ENCODE data around the gene ELMO1. TPM values are rescaled to one million over a fixed set of nuclear protein-coding genes. Genes with fewer than 3 reads are reported as not detected.

Gene ELMO1

GRCh38 chr7:36810032-36810431 is 638.6 kb downstream of the ELMO1 start:
- no peak overlapping the region for H3K4me2 ChIP-seq (ENCODE audit: low read length)
- no peak overlapping the region for H4K8ac ChIP-seq (ENCODE audit: low read depth, low read length)
- H2BK120ac ChIP-seq (ENCODE audit: low read depth, low read length): no peak overlapping the region
- no peak for DNase-seq
- H3K23ac ChIP-seq (ENCODE audit: low read length): no peak overlapping the region
- no peak overlapping the region for H3K27ac ChIP-seq (ENCODE audit: low read depth, low read length)
- no peaks in the 10 kb centered on the region for H3K36me3 ChIP-seq (ENCODE audit: control insufficient read depth, insufficient read depth, low read length)
- H3K4me1 ChIP-seq (ENCODE audit: control insufficient read depth, low read depth, low read length): no peaks in the 10 kb centered on the region
- no peak overlapping the region for H2BK5ac ChIP-seq (ENCODE audit: low read length)
- no peak overlapping the region for H3K4ac ChIP-seq (ENCODE audit: low read depth, low read length)
- H4K5ac ChIP-seq (ENCODE audit: low read length): no peak overlapping the region
- WGBS (ENCODE audit: extremely low coverage, insufficient coverage, low lambda C conversion rate): no CpG with 5 or more reads among the region's 1 CpG
- H3K79me2 ChIP-seq (ENCODE audit: control insufficient read depth, insufficient read depth, low read length): no peaks in the 10 kb centered on the region
- H3K56ac ChIP-seq (ENCODE audit: low read length): no peak overlapping the region
- no peaks in the 10 kb centered on the region for H3K27me3 ChIP-seq (ENCODE audit: insufficient read depth, low read length, poor library complexity)
- H3K4me3 ChIP-seq (ENCODE audit: low read length): no peak overlapping the region
- no peaks in the 10 kb centered on the region for H3K79me1 ChIP-seq (ENCODE audit: low read length)
- H2BK15ac ChIP-seq (replicated peaks; ENCODE audit: low read depth): no peak overlapping the region
- no peak overlapping the region for H3K9ac ChIP-seq (ENCODE audit: low read length)
- no peak overlapping the region for H2AK5ac ChIP-seq (ENCODE audit: low read length)
- H3K18ac ChIP-seq (ENCODE audit: low read length): no peak overlapping the region

GRCh38 chr7:36809510-36809909 is 639.2 kb downstream of the ELMO1 start:
- Histone ChIP-seq H3K9ac (ENCODE audit: low read length) (no peak overlapping the region), H3K4me3 (ENCODE audit: low read length) (no peak overlapping the region), H3K27ac (ENCODE audit: low read depth, low read length) (no peak overlapping the region), H4K5ac (ENCODE audit: low read length) (no peak overlapping the region), H3K4me2 (ENCODE audit: low read length) (no peak overlapping the region), H2BK15ac (replicated peaks; ENCODE audit: low read depth) (no peak overlapping the region), H4K8ac (ENCODE audit: low read depth, low read length) (no peak overlapping the region), H2AK5ac (ENCODE audit: low read length) (no peak overlapping the region), H2BK5ac (ENCODE audit: low read length) (no peak overlapping the region), H3K79me1 (ENCODE audit: low read length) (no peaks in the 10 kb centered on the region), H2BK120ac (ENCODE audit: low read depth, low read length) (no peak overlapping the region), H3K27me3 (ENCODE audit: insufficient read depth, low read length, poor library complexity) (no peaks in the 10 kb centered on the region), H3K4ac (ENCODE audit: low read depth, low read length) (no peak overlapping the region), H3K23ac (ENCODE audit: low read length) (no peak overlapping the region), H3K56ac (ENCODE audit: low read length) (no peak overlapping the region), H3K79me2 (ENCODE audit: control insufficient read depth, insufficient read depth, low read length) (no peaks in the 10 kb centered on the region), H3K36me3 (ENCODE audit: control insufficient read depth, insufficient read depth, low read length) (no peaks in the 10 kb centered on the region), H3K18ac (ENCODE audit: low read length) (no peak overlapping the region), H3K4me1 (ENCODE audit: control insufficient read depth, low read depth, low read length) (no peaks in the 10 kb centered on the region)
- no peak for DNase-seq
- no CpG with 5 or more reads among the region's 3 CpGs for WGBS (ENCODE audit: extremely low coverage, insufficient coverage, low lambda C conversion rate)

GRCh38 chr7:36809086-36809485 is 639.6 kb downstream of the ELMO1 start:
- Histone ChIP-seq H3K56ac (ENCODE audit: low read length) (no peak overlapping the region), H3K4me2 (ENCODE audit: low read length) (no peak overlapping the region)
- WGBS (ENCODE audit: extremely low coverage, insufficient coverage, low lambda C conversion rate): no CpG with 5 or more reads among the region's 3 CpGs

GRCh38 chr7:36806891-36807290 is 641.8 kb downstream of the ELMO1 start:
- H4K5ac ChIP-seq (ENCODE audit: low read length): no peak overlapping the region
- H3K9ac ChIP-seq (ENCODE audit: low read length): no peak overlapping the region
- H3K27me3 ChIP-seq (ENCODE audit: insufficient read depth, low read length, poor library complexity): no peaks in the 10 kb centered on the region
- H3K4me2 ChIP-seq (ENCODE audit: low read length): no peak overlapping the region
- no CpG with 5 or more reads among the region's 2 CpGs for WGBS (ENCODE audit: extremely low coverage, insufficient coverage, low lambda C conversion rate)
- no peaks in the 10 kb centered on the region for H3K36me3 ChIP-seq (ENCODE audit: control insufficient read depth, insufficient read depth, low read length)
- no peak overlapping the region for H2BK120ac ChIP-seq (ENCODE audit: low read depth, low read length)
- H3K56ac ChIP-seq (ENCODE audit: low read length): no peak overlapping the region
- no peaks in the 10 kb centered on the region for H3K4me1 ChIP-seq (ENCODE audit: control insufficient read depth, low read depth, low read length)
- no peaks in the 10 kb centered on the region for H3K79me2 ChIP-seq (ENCODE audit: control insufficient read depth, insufficient read depth, low read length)
- no peak for DNase-seq
- no peak overlapping the region for H3K23ac ChIP-seq (ENCODE audit: low read length)
- H2AK5ac ChIP-seq (ENCODE audit: low read length): no peak overlapping the region
- H4K8ac ChIP-seq (ENCODE audit: low read depth, low read length): no peak overlapping the region
- H3K79me1 ChIP-seq (ENCODE audit: low read length): no peaks in the 10 kb centered on the region
- H3K27ac ChIP-seq (ENCODE audit: low read depth, low read length): no peak overlapping the region
- no peak overlapping the region for H2BK15ac ChIP-seq (replicated peaks; ENCODE audit: low read depth)
- H3K4ac ChIP-seq (ENCODE audit: low read depth, low read length): no peak overlapping the region
- H3K18ac ChIP-seq (ENCODE audit: low read length): no peak overlapping the region
- H3K4me3 ChIP-seq (ENCODE audit: low read length): no peak overlapping the region
- H2BK5ac ChIP-seq (ENCODE audit: low read length): no peak overlapping the region

More at GRCh38 chr7:36809086-36809485, 639.6 kb downstream of the ELMO1 start:
- Histone ChIP-seq H2BK120ac (ENCODE audit: low read depth, low read length) (no peak overlapping the region), H4K8ac (ENCODE audit: low read depth, low read length) (no peak overlapping the region), H3K18ac (ENCODE audit: low read length) (no peak overlapping the region), H3K36me3 (ENCODE audit: control insufficient read depth, insufficient read depth, low read length) (no peaks in the 10 kb centered on the region), H3K27me3 (ENCODE audit: insufficient read depth, low read length, poor library complexity) (no peaks in the 10 kb centered on the region), H3K4ac (ENCODE audit: low read depth, low read length) (no peak overlapping the region), H3K23ac (ENCODE audit: low read length) (no peak overlapping the region), H3K9ac (ENCODE audit: low read length) (no peak overlapping the region), H3K27ac (ENCODE audit: low read depth, low read length) (no peak overlapping the region), H2BK5ac (ENCODE audit: low read length) (no peak overlapping the region), H3K4me3 (ENCODE audit: low read length) (no peak overlapping the region), H3K79me1 (ENCODE audit: low read length) (no peaks in the 10 kb centered on the region), H3K4me1 (ENCODE audit: control insufficient read depth, low read depth, low read length) (no peaks in the 10 kb centered on the region), H4K5ac (ENCODE audit: low read length) (no peak overlapping the region), H3K79me2 (ENCODE audit: control insufficient read depth, insufficient read depth, low read length) (no peaks in the 10 kb centered on the region), H2BK15ac (replicated peaks; ENCODE audit: low read depth) (no peak overlapping the region), H2AK5ac (ENCODE audit: low read length) (no peak overlapping the region)
- DNase-seq: no peak

Small RNA genes lying within 50 kb of the gene (small RNA-seq; reads per million reads assigned to genes)
- not detected for gene MIR1200 (ENCODE audit: insufficient read depth)
- not detected for gene RF00019 (ENCODE audit: insufficient read depth)
- gene RF00432 (ENCODE audit: insufficient read depth): not detected
- not detected for gene RNU6-565P (ENCODE audit: insufficient read depth)
